ENCODE data around the gene MYH15.

MYH15 gene

GRCh38 chr3:108546692-108547091 is 36.3 kb upstream of the MYH15 start:
- TF ChIP-seq, protein P1, sequence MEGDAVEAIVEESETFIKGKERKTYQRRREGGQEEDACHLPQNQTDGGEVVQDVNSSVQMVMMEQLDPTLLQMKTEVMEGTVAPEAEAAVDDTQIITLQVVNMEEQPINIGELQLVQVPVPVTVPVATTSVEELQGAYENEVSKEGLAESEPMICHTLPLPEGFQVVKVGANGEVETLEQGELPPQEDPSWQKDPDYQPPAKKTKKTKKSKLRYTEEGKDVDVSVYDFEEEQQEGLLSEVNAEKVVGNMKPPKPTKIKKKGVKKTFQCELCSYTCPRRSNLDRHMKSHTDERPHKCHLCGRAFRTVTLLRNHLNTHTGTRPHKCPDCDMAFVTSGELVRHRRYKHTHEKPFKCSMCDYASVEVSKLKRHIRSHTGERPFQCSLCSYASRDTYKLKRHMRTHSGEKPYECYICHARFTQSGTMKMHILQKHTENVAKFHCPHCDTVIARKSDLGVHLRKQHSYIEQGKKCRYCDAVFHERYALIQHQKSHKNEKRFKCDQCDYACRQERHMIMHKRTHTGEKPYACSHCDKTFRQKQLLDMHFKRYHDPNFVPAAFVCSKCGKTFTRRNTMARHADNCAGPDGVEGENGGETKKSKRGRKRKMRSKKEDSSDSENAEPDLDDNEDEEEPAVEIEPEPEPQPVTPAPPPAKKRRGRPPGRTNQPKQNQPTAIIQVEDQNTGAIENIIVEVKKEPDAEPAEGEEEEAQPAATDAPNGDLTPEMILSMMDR (conservative IDR thresholded peaks at IDR 0.05): no peak
- no peak overlapping the region for H3K27ac ChIP-seq

- H3K27ac ChIP-seq: no peak overlapping the region
- TF ChIP-seq, protein P1 (conservative IDR thresholded peaks at IDR 0.05): no peak
These were observed 35.9 kb upstream of the MYH15 start for GRCh38 chr3:108546247-108546646.

DNA sequence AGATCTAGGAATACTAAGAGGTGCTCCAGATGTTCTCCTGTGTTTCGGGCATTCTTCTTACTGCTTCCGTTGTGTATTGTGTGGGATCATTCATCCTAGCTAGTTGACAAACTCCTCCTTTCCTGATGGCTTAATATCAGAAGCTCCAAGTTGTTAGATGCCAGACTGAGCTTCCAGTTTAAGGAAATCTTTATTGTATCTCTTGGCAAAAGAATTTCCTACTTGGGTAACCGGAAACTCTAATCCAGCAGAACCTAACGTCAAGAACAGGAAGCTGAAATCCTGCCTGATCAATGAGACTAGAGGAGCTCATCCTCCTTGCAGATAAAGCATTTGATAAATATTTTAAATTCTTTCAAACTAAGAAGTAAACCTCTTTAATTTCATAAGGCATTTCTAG is 27.7 kb upstream of the MYH15 start:
- H3K27ac ChIP-seq: no peak overlapping the region
- TF ChIP-seq, protein P1 (conservative IDR thresholded peaks at IDR 0.05): no peak

GRCh38 chr3:108528459-108529252 is 18.3 kb upstream of the MYH15 start:
- no peak overlapping the region for H3K27ac ChIP-seq
- TF ChIP-seq, protein P1 (conservative IDR thresholded peaks at IDR 0.05): no peak

DNA sequence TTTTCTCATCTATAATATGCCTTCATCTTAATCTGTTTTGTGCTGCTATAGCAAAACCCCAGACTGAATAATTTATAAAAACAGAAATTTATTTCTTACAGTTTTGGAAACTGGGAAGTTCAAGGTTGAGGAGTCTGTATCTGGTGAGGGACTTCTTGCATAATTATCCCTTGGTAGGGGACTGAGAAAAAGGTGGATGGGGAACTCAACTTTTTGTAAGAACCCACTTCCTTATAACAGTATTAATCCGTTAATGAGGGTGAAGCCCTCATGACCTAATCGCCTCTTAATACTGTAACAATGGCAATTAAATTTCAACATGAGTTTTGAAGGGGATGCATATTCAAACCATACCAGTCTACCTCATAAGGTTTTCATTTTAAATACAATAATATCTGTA is 17.4 kb upstream of the MYH15 start:
- TF ChIP-seq, protein P1 (conservative IDR thresholded peaks at IDR 0.05): no peak
- no peak overlapping the region for H3K27ac ChIP-seq

GRCh38 chr3:108527109-108527508 is 16.7 kb upstream of the MYH15 start:
- TF ChIP-seq, protein P1 (conservative IDR thresholded peaks at IDR 0.05): no peak
- no peak overlapping the region for H3K27ac ChIP-seq

DNA sequence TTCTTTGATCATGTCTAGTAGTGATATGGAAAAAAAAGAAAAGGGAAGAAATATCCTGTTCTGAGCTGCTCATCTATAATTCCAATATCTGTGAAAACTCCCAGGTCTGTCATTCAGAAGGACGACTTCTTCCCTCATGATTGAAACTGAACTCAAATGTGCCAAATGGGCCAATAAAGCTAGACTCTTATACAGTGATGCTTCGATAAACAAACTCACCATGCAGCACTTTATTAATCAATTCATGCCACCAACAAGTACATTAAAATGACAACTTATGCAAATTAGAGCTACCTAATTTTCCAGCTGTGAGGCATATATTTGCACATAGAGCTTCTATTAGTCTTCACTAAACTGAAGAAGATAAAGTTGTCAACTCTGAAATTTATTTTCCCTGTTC is 15.6 kb upstream of the MYH15 start:
- TF ChIP-seq, protein P1 (conservative IDR thresholded peaks at IDR 0.05): no peak
- H3K27ac ChIP-seq: no peak overlapping the region
